NB4 (cell line): ENCODE results near the gene CALCOCO2.

Experiments
- DNase-seq: peaks from one replicate; pipeline ENCODE4 v3.0.0; 2010; ENCODE audit warnings: low read depth
- H3K4me3 ChIP-seq: one replicate; pipeline ENCODE4 v1.5.1; 2011; ENCODE audit warnings: mild to moderate bottlenecking, low read depth, low read length, moderate library complexity
- MYC ChIP-seq: IDR thresholded peaks from 2 replicates; pipeline ENCODE4 v1.6.1; 2011; ENCODE audit warnings: low read depth, low read length
- POLR2A ChIP-seq: IDR thresholded peaks from 2 replicates; pipeline ENCODE4 v1.6.1; 2011; ENCODE audit warnings: mild to moderate bottlenecking; ENCODE audit not compliant: insufficient read length; ENCODE audit errors: extremely low read depth
- TF ChIP-seq, protein P1 (sequence below): IDR thresholded peaks from one replicate; pipeline ENCODE4 v1.5.1; 2012; ENCODE audit warnings: low read depth, low read length
- TF ChIP-seq, protein P2 (sequence below): IDR thresholded peaks from 2 replicates; pipeline ENCODE4 v1.6.1; 2011; ENCODE audit warnings: low read depth, low read length

The CALCOCO2 gene

DNA sequence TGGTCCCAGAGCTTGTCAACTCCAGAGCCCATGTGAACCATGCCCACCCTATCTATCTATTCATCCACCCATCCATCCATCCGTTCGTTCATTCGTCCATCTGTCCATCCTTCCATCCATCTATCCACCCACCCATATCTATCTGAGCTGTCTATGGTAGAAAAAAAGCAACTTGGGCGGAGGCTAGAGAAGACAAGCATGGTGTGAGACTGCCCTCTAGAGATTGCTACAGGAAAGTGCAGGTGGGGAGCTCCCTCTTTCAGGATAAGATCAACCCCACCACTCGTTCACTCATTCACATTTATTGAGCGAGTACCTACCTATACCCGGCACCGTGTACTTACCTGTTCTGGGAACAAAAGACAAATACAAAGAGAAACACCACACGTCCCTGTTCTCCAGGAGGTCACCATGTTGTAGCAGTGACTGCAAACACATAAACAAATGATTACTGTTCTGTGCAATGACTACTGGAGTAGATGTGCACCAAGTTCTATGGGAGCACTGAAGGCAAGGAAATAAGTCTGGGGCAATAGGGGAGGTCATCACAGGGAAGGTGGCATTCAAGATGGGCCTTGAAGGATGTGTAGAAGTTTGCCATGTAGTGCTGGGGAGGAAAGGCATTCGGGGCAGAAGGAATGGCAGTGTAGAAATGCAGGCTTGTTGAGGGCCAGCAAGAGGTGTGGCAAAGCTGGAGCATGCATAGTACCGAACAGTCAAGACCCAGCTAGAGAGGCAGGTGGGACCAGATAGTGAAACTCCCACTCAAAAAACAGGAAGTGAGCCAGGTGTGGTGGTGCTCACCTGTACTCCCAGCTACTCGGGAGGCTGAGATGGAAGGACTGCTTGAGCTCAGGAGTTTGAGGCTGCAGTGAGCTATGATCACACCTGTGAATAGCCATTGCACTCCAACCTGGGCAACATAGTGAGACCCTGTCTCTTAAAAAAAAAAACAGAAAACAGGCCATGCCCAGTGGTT, 48.4 kb downstream of the CALCOCO2 start:
- no peak overlapping the region for H3K4me3 ChIP-seq
- DNase-seq, result peak; percentile 77
- TF ChIP-seq, protein P1, sequence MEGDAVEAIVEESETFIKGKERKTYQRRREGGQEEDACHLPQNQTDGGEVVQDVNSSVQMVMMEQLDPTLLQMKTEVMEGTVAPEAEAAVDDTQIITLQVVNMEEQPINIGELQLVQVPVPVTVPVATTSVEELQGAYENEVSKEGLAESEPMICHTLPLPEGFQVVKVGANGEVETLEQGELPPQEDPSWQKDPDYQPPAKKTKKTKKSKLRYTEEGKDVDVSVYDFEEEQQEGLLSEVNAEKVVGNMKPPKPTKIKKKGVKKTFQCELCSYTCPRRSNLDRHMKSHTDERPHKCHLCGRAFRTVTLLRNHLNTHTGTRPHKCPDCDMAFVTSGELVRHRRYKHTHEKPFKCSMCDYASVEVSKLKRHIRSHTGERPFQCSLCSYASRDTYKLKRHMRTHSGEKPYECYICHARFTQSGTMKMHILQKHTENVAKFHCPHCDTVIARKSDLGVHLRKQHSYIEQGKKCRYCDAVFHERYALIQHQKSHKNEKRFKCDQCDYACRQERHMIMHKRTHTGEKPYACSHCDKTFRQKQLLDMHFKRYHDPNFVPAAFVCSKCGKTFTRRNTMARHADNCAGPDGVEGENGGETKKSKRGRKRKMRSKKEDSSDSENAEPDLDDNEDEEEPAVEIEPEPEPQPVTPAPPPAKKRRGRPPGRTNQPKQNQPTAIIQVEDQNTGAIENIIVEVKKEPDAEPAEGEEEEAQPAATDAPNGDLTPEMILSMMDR, result peak; percentile 95
- TF ChIP-seq POLR2A (no peak), MYC (no peak)
- TF ChIP-seq, protein P2, sequence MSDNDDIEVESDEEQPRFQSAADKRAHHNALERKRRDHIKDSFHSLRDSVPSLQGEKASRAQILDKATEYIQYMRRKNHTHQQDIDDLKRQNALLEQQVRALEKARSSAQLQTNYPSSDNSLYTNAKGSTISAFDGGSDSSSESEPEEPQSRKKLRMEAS, result peak; percentile 62

DNA sequence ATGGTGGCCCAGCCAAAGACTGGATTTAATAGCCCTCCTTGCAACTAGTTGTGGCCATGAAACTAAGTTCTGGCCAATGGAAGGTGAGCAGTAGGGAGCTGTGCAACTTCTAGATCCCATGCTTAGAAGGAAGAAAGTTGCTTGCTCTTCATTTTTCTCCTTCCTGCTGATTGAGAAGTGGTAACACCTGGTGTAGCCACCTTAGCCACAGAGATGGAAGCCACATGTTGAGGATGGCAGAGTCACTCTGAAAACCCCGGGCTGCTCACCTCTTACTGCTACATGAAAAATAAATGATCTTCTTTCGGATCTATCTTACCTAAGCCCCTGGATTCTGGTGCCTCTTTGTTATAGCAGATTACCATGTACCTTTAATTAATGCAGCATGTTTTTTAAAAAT, 51.4 kb downstream of the CALCOCO2 start:
- H3K4me3 ChIP-seq, result no peak overlapping the region
- DNase-seq, result no peak
- TF ChIP-seq MYC (no peak), POLR2A (no peak)
- TF ChIP-seq, protein P2, result no peak
- TF ChIP-seq, protein P1, result no peak

DNA sequence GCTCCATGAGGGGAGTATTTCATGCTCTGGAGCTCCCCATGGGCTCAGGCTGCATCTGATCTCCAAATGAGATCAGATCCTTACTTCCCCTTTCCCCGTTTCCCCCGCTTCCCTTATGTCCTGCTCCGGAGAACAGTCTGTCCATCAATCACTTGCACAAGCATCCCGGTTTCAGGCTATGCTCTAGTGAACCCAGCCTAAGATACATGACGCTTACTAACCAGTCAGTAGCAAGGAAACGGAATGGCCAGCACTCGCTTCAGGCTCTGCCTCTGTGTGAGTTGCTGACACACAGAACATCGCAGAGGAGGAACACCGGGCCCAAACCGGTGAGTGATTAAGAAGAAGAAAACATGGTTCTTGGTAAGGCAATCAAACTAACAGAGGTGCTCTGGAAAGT, 52.3 kb downstream of the CALCOCO2 start:
- TF ChIP-seq MYC (no peak), POLR2A (no peak)
- TF ChIP-seq, protein P1, result no peak
- TF ChIP-seq, protein P2, result no peak
- no peak overlapping the region for H3K4me3 ChIP-seq
- DNase-seq, result no peak

DNA sequence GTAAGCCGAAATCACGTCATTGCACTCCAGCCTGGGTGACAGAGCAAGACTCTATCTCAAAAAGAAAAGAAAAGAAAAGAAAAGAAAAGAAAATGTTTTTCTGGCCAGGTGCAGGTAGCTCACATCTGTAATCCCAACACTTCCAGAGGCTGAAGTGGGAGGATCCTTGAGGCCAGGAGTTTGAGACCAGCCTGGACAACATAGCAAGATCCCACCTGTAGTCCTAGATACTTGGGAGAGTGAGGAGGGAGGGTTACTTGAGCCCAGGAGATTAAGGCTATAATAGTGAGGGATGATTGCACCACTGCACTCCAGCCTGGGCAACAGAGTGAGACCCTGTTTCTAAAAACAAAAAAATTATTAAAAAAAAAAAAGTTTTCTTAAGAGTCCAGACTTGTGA, 59.3 kb downstream of the CALCOCO2 start:
- TF ChIP-seq MYC (no peak), POLR2A (no peak)
- TF ChIP-seq, protein P1, result no peak
- TF ChIP-seq, protein P2, result no peak
- DNase-seq, result no peak
- H3K4me3 ChIP-seq, result no peak overlapping the region

DNA sequence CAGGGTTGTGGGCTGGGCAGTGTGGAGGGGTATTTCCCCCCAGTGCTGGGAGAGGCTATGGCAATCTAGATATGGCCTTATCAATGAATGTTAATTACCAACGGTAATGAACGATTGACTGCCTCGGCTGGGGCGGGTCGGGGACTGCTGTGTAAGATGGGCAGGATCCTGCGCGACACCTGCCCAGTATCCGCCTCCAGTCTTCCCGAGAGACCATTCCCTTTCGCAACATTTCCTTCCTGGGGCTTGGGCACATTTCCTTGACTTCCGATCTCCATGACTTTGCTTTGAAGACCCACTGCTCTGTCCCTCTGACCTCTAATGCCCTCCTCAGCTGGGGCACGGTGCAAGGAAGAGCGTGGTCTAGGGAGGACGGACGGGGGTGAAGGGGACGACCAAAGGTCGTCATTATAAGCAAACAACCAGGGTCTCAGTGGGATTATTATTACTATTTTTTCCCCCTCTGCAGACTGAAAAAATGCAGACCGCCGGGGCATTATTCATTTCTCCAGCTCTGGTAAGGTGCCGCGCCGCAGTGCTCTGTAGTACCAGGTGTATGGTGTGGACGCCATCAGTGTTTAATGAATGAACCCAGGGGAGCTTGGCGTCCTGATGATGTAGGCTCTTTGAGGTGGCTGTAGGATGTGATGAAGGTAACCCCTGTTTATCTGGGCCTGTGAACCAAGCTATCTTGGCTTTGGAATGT, 62.3 kb downstream of the CALCOCO2 start:
- peak; percentile 58 for DNase-seq

More for the DNA sequence above, 62.3 kb downstream of the CALCOCO2 start:
- H3K4me3 ChIP-seq, result peak overlapping the region; percentile 99
- TF ChIP-seq, protein P1, result no peak
- TF ChIP-seq MYC (no peak), POLR2A (no peak)
- TF ChIP-seq, protein P2, result no peak
